GM19452 (cell line): ENCODE results near the gene KRT76.

ENCODE experiments used
- ATAC-seq: cut with Tn5 transposase; IDR thresholded peaks from one replicate; pipeline ENCODE4 v1.9.1; 2021; ENCODE audit not compliant: unreplicated experiment

The KRT76 gene

DNA sequence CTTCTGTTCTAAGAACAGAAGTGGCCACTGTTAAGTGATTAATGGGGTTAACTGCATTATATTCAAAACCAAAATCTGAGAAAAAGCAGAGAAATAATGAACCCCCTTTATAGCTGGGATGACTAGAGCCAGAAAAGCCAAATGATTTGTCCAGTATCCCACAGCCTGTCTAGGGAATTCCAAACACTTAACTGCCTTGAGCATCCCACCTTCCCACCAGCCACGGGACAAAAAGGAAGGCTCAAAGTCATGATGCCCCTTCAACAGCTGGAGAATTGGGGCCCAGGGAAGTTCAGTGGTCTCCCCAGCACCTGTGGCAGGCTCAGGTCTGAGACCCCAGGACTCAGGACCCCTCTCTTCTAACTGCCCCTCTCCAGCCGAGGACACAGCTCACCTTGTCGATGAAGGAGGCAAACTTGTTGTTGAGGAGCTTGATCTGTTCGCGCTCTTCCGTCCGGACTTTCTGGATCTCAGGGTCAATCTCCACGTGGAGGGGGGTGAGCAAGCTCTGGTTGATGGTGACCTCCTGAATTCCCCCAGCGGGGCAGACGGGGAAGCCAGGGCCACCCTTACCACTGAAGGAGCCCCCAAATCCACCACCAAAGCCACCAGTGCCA is 36.2 kb upstream of the KRT76 start:
- no peak for ATAC-seq

- no peak for ATAC-seq
These were observed 35.6 kb upstream of the KRT76 start for GRCh38 chr12:52812749-52813148.

- ATAC-seq: no peak
These were observed 34.9 kb upstream of the KRT76 start for GRCh38 chr12:52812073-52812400.

- ATAC-seq: no peak
These were observed 34.3 kb upstream of the KRT76 start for GRCh38 chr12:52811191-52812072.

GRCh38 chr12:52810554-52810953 is 33.4 kb upstream of the KRT76 start:
- no peak for ATAC-seq

DNA sequence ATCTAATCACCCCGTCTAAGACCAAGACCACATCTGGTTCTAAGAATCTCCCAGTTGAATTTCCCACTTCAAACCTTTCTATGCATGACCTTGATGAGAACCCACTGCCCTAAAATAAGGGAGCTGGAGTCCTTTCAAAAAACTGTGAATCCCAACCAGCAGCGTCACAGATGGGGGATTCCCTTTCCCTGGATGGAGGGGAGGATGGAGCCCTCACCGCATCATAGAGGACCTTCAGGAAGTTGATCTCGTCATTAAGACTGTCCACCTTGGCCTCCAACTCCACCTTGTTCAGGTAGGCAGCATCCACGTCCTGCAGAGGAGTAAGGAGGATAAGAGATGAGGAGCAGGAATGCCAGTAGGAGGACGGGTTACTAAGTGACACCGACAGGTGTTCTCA is 32.0 kb upstream of the KRT76 start:
- no peak for ATAC-seq

DNA sequence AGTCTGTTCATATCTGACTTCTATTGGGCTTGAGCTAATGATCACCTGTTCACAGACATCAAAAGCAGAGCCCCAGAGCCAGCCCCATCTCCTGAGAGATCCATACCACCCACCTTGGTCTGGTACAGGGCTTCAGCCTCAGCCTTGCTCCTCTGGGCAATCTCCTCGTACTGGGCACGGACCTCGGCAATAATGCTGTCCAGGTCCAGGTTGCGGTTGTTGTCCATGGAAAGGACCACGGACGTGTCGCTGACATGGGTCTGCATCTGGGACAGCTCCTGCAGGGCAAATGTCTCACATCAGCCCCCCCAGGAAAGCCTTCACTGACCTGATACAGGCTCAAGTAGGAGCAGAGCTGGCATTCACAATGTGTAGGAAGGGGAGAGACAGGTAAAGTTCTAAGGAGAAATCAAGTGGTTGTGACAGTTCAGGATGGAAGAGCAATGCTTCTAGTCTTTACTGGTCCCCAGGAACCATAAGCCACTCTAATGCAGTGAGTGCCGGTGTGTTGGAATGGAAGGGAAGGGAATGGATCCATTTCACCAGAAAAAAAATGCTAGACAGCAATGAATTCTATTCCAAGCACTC is 31.5 kb upstream of the KRT76 start:
- no peak for ATAC-seq

GRCh38 chr12:52807544-52808470 is 30.7 kb upstream of the KRT76 start:
- ATAC-seq: no peak

GRCh38 chr12:52806821-52807543 is 29.8 kb upstream of the KRT76 start:
- ATAC-seq: no peak

DNA sequence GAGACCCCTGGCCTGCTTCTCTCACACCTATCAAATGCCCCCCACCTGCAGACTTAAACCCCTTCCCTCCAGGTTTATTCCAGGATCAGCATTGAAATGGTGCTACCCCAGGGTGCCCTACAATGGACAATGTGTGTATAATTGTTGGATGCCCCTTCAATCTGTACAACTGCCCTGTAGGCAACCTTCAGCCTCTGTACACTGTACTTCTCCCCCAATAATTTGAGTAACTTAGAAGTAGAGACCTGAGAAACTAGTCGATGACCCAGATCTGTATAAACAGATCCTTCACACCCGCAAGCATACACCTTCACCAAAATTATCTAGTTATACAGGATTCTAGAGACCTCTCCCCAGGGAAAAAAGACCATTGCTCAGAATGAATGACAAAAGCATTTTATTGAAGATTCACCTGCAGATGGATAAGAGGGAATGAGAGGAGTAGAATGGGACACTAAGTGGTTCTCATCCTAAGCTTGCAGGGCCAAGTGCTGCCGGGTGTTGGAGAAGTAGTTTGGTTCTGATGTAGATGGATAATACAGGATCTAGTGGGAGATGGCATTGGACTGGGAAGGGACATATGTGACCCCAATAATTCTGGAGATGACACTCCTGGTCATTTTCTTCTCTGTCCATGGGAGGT is 29.1 kb upstream of the KRT76 start:
- no peak for ATAC-seq

DNA sequence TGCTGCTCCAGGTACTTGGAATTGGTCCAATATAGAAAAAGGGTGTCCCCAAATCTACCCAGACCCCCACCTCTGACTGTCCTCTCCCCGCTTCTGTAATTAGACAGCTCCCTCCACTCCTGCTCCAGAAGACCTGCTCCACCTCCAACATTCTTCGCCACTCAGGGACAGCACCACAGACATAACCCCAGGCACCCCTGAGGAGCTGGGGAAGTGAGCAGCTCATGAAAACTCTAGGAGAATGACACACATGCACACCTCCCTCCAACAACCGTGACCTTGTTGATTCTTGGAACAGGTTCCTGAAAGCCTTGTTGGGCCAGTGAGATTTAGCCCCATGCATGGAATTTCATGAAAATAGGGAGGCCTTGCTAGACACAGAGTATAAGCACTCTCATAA is 28.6 kb upstream of the KRT76 start:
- no peak for ATAC-seq

DNA sequence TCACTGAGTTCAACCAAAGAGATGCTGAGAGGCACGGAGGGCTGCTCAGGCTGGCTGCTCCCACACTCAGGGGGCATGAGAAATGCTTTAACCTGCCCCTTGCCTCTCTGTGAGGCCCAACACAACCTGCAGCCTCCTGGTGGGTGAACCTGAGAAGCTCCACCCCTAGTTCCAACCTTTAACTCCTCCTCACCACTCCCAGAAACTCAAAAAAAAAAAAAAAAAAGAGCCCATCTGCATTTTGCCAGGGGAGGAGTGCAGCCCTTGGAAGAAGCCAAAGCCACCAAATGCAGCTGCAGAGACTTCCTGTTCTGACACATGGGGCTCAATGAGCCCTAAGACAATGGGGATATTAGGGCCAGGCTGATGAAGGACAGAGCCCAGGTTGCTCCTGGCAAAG is 27.9 kb upstream of the KRT76 start:
- ATAC-seq: no peak

GRCh38 chr12:52802442-52802841 is 25.3 kb upstream of the KRT76 start:
- no peak for ATAC-seq

DNA sequence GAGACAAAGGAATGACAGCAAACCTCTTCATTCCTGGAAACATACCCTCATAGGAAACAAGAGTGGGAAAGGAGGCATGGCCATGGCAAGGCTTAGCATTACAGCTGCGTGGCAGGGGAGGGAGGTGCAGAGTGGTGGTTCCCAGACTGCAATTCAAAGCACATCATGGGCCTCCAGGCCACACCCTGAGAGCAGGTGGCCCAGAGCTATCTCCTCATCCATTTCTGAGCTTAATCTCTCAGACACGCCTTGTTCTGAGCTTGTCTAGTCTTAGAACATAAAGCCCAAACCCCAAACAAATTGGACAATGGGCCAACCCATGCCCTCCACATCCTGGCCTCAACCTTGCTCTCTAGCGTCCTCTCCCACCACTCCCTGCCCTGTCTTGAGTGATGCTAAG is 24.6 kb upstream of the KRT76 start:
- ATAC-seq: no peak

GRCh38 chr12:52800259-52800917 is 23.2 kb upstream of the KRT76 start:
- ATAC-seq: no peak

GRCh38 chr12:52799505-52800211 is 22.5 kb upstream of the KRT76 start:
- ATAC-seq: no peak

- ATAC-seq: no peak
These were observed 21.7 kb upstream of the KRT76 start for GRCh38 chr12:52798671-52799504.

- ATAC-seq: no peak
These were observed 21.0 kb upstream of the KRT76 start for GRCh38 chr12:52798003-52798670.
